ENCODE results near the gene AZI2. TPM values are rescaled to one million over a fixed set of nuclear protein-coding genes. Genes with fewer than 3 reads are reported as not detected.

Gene AZI2
- total RNA-seq, 1 donor from 2014 or later: 82.4 TPM

- no peak for DNase-seq
Observed at GRCh38 chr3:28300345-28300962, 48.2 kb downstream of the AZI2 start.

GRCh38 chr3:28299705-28300104, 48.9 kb downstream of the AZI2 start:
- DNase-seq: no peak

GRCh38 chr3:28295898-28296490, 52.6 kb downstream of the AZI2 start:
- DNase-seq: peak; percentile 21

DNA sequence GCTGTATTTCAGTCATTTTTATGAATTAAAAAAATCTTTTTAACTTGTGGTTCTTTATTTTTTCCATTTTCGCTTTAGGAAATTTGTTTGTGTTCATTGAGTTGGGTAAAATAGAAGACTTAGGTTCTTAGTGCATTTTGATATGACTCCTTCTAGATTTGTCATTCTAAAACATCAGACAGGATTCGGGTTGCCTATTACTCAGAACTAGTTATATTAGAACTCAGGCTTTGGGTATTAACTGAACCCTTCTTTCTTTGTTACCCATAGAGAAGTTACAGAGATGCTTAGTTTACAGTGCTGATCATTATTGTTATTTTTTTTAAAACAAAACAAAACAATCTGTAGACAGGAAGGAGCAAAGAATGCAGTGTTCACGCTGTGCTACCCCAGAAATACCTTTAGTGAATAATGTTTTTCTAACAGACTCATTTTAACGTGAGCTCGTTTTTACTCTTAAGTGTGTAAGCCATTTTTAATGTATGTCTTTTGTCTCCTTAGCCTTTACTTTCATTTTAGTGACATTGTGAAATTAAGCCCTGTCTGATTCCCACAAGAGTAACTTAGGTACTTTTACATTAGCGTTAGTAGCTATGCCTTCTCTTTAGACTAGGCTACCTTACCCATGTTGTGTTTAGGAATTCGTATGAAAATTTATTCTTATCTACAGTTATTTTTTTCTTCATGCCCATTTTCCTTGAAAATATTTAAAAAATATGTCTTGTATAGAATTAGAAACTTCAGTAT, 53.8 kb downstream of the AZI2 start:
- no peak for DNase-seq

GRCh38 chr3:28292622-28293021, 56.0 kb downstream of the AZI2 start:
- no peak for DNase-seq

- no peak for DNase-seq
Observed at GRCh38 chr3:28291577-28291976, 57.0 kb downstream of the AZI2 start.

GRCh38 chr3:28290863-28291300, 57.7 kb downstream of the AZI2 start:
- no peak for DNase-seq

DNA sequence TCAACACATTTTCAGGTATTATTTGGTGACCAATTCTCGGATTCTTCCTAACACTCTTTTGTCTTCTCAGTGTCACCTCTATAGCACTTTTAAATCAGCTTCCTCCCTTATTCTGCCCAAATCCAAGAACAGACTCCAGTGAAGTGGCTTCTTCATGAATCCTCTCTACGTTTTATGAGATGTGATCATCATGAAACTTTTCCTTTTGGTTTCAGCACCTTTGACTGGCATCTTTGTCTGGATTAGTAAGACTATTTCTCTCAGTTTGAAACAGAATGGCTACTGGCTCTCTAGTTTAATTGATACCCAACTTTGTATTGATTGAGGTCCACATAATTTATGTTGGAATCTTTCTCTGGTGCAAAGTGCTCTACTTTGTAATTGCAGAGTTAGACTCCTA, 61.6 kb downstream of the AZI2 start:
- DNase-seq: no peak

GRCh38 chr3:28286595-28286994, 62.0 kb downstream of the AZI2 start:
- peak; percentile 55 for DNase-seq

GRCh38 chr3:28280781-28281180, 67.8 kb downstream of the AZI2 start:
- no peak for DNase-seq

GRCh38 chr3:28279770-28280169, 68.9 kb downstream of the AZI2 start:
- DNase-seq: no peak

DNA sequence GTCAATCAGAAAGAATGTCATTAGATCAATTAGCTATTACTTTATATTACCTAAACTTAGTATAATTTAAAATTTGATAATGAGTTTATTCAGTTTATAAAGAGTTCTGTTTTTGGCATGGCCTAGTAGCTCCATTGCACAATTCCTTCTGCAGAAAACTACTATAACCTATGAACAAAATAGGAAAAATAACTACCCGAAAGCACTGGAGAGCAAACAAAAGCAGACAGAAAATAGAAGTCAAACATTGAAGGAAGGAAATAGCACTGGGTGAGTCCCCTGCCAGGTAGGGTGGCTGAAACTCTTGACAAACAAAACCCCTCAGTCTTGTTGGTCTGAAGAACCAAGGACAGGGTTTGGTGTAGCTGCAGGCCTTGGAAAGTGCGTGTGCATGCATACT, 69.7 kb downstream of the AZI2 start:
- no peak for DNase-seq

DNA sequence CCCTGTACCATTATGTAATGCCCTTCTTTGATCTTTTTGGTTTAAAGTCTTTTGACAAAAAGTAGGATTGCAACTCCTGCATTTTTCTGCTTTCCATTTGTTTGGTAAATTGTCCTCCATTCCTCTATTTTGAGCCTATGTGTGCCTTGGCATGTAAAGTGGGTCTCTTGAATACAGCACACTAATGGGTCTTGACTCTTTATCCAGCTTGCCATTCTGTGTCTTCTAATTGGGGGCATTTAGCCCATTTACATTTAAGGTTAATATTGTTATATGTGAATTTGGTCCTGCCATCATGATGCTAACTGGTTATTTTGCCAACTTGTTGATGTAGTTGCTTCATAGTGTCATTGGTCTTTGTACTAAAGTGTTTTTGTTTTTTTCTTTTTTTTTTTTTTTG, 74.8 kb downstream of the AZI2 start:
- no peak for DNase-seq

Other genes with a start within 250 kb of the AZI2 start
- 9.5 TPM for gene CMC1, start 107.2 kb downstream of the AZI2 start, total RNA-seq
- gene ZCWPW2, start 103 bp downstream of the AZI2 start, total RNA-seq: 1.5 TPM